Psoas muscle (tissue), 8 donors: ENCODE data around the gene RBMS3. TPM values are rescaled to one million over a fixed set of nuclear protein-coding genes. Genes with fewer than 3 reads are reported as not detected.

ENCODE experiments used
- ATAC-seq, 4 donors: fragments of 200-7000 bp; cut with Tn5 transposase; one replicate each; pipeline ENCODE4 v1.9.1; 2020; ENCODE audit warnings: moderate library complexity in 3 of 4, mild to moderate bottlenecking in 2 of 4
- DNase-seq, 2 donors: peaks; one replicate each; pipeline ENCODE4 v3.0.0-alpha.2; 2020
- H3K27ac ChIP-seq: fragments of 200-600 bp; one replicate; pipeline ENCODE4 v1.8.0; 2022
- H3K27me3 ChIP-seq, 3 donors: fragments of 200-600 bp in 1 of 3; one replicate each; pipeline versions ENCODE4 v1.6.1 to v1.8.0; 2013 to 2022; ENCODE audit warnings: low read length in 2 of 3, mild to moderate bottlenecking in 2 of 3, moderate library complexity in 1 of 3; ENCODE audit not compliant: insufficient read depth in 3 of 3
- H3K36me3 ChIP-seq, 2 donors: fragments of 200-600 bp in 1 of 2; one replicate each; pipeline versions ENCODE4 v1.6.1 to v1.8.0; 2013 to 2022; ENCODE audit warnings: low read depth in 1 of 2, mild to moderate bottlenecking in 1 of 2, moderate library complexity in 1 of 2; ENCODE audit not compliant: insufficient read depth in 1 of 2
- H3K4me1 ChIP-seq: fragments of 200-600 bp; one replicate; pipeline ENCODE4 v1.8.0; 2022
- H3K4me3 ChIP-seq: fragments of 200-600 bp; one replicate; pipeline ENCODE4 v1.8.0; 2022; ENCODE audit warnings: mild to moderate bottlenecking
- H3K9me3 ChIP-seq: fragments of 200-600 bp; one replicate; pipeline ENCODE4 v1.8.0; 2022
- CTCF ChIP-seq: fragments of 200-600 bp; IDR thresholded peaks from one replicate; pipeline ENCODE4 v1.8.0; 2022; ENCODE audit warnings: antibody characterized with exemption
- WGBS, 3 donors: extraction: QIAGEN DNeasy Blood & Tissue Kit; methylation state at CpG; one replicate each; pipeline versions ENCODE4 v1.1.6 to v1.1.7; 2013; 5-methylcytosine and 5-hydroxymethylcytosine counted together
- intact Hi-C, 2 donors: fragments of 100-400 bp; cut with DNase I; formaldehyde crosslinking; loops; one replicate each; pipeline versions ENCODE4 v1.11.0 to v1.14.2; 2022
- polyA plus RNA-seq, 3 donors: library from polyadenylated mRNA; stranded (reverse); fragments of 200-250 nt; gene quantifications; one replicate each; pipeline ENCODE4 v1.2.3, GENCODE V29; 2013
- total RNA-seq, 4 donors: library from RNA; stranded (reverse); fragmentation: NEBNext Ultra II Directional in 2 of 4; extraction: Animal tissue kit (Norgen Biotek cat#: 25700) in 2 of 4; gene quantifications; one replicate each; pipeline versions ENCODE4 v1.2.1 to v1.2.4, GENCODE V29; 2021 to 2023
- donor health status: healthy with polysubstance abuse.
- donor health status: DM: no; HTN: no; CAD: no; lungs with moderate emphysema.
- donor health status: Bipolar disorder and iron deficiency.
- donor health status: healthy.
- donor health status: DM: yes; HTN: yes; CAD: no.
- donor health status: DM: no; HTN: no; CAD: no.
- donor health status: DM: no; HTN: no; CAD: no.
- donor health status: DM: yes; HTN: yes; CAD: no.

Gene RBMS3
- total and polyA plus RNA-seq, 7 donors, result 3.8 to 34.5 (median 23.5) TPM

DNA sequence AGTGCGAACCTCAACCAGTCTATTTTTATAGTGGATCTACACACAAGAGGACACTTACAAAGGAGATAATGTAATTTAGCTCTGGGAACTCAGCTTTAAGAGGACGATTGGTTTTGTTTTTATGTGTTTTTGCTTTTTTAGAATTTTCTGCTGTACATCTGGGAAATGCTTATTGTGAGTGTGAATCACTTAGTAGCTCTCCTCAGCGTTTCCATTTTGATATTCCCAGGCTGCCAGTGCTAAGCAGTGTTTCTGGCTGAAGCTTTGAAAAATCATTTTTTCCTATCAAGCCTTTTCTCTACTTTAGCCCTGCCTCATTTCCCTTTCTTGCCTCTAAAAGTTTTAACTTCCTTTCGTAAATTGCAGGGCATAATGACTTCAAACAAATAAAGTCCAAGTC is 117.9 kb downstream of the RBMS3 start:
- no peak for TF ChIP-seq CTCF
- H3K27ac ChIP-seq, result no peak overlapping the region
- no peaks in the 10 kb centered on the region for H3K27me3 ChIP-seq
- 76 to 77% (median 76%) methylated on average over 4 of the region's 4 CpGs for WGBS, 3 donors
- no peaks in the 10 kb centered on the region for H3K4me1 ChIP-seq
- no peak for ATAC-seq
- DNase-seq, result no peak
- no peak overlapping the region for H3K4me3 ChIP-seq
- H3K36me3 ChIP-seq, result no peaks in the 10 kb centered on the region
- intact Hi-C loops, result no loop called here
- H3K9me3 ChIP-seq, result peaks cover 7% of the 10 kb centered on the region

- ATAC-seq (peak; percentile 45 to 83 (median 66)), DNase-seq (no peak)
- TF ChIP-seq CTCF, result no peak
- H3K4me3 ChIP-seq, result peak overlapping the region; percentile 30
- no peaks in the 10 kb centered on the region for H3K9me3 ChIP-seq
- 13 to 15% (median 13%) methylated on average over 1 of the region's 1 CpG for WGBS, 3 donors
- H3K27ac ChIP-seq, result peak overlapping the region; percentile 10
- peaks cover 56% of the 10 kb centered on the region for H3K4me1 ChIP-seq
- no peaks in the 10 kb centered on the region for H3K36me3 ChIP-seq
- intact Hi-C loops, result no loop called here
- H3K27me3 ChIP-seq, result no peaks in the 10 kb centered on the region
These were observed 125.5 kb downstream of the RBMS3 start for GRCh38 chr3:29406291-29406832.

GRCh38 chr3:29408676-29409075 is 127.8 kb downstream of the RBMS3 start:
- no peaks in the 10 kb centered on the region for H3K36me3 ChIP-seq
- TF ChIP-seq CTCF, result no peak
- no peak overlapping the region for H3K27ac ChIP-seq
- WGBS, 3 donors, result 84 to 91% (median 91%) methylated on average over 3 of the region's 3 CpGs
- no peak overlapping the region for H3K4me3 ChIP-seq
- H3K9me3 ChIP-seq, result no peaks in the 10 kb centered on the region
- ATAC-seq (no peak), DNase-seq (no peak)
- H3K27me3 ChIP-seq, result no peaks in the 10 kb centered on the region
- H3K4me1 ChIP-seq, result peaks cover 67% of the 10 kb centered on the region
- intact Hi-C loops, result no loop called here

DNA sequence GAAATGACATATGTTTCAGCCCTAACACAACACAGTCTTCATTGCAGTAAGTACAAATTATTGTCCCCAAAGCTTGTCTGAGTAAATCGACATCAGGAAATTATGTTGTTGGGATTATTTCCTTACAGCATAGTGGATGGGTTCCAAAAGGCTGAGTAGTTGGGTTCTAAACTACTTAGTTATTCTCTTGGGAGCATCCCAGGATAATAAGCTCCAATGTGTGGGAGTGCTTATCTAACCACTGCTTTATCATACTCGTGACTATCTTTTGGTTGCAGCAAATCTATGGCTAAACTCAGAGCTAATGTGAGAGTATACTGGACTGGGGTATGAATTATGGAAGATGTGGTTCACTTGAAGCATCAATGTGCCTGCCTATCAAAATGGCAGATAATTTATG is 128.5 kb downstream of the RBMS3 start:
- intact Hi-C loops, result no loop called here
- peaks cover 72% of the 10 kb centered on the region for H3K4me1 ChIP-seq
- no peak overlapping the region for H3K4me3 ChIP-seq
- TF ChIP-seq CTCF, result no peak
- no peak for ATAC-seq
- H3K9me3 ChIP-seq, result no peaks in the 10 kb centered on the region
- H3K36me3 ChIP-seq, result no peaks in the 10 kb centered on the region
- no peak for DNase-seq
- 65 to 72% (median 66%) methylated on average over 2 of the region's 2 CpGs for WGBS, 3 donors
- H3K27me3 ChIP-seq, result no peaks in the 10 kb centered on the region
- H3K27ac ChIP-seq, result no peak overlapping the region

GRCh38 chr3:29410220-29410619 is 129.3 kb downstream of the RBMS3 start:
- Histone ChIP-seq H3K27me3 (no peaks in the 10 kb centered on the region), H3K9me3 (no peaks in the 10 kb centered on the region), H3K4me3 (no peak overlapping the region), H3K4me1 (peaks cover 73% of the 10 kb centered on the region), H3K27ac (no peak overlapping the region), H3K36me3 (no peaks in the 10 kb centered on the region)
- 77 to 90% (median 81%) methylated on average over 3 of the region's 3 CpGs for WGBS, 3 donors
- peak in 1 of 4 donors; percentile 28 for ATAC-seq
- intact Hi-C loops, result no loop called here
- no peak for DNase-seq
- no peak for TF ChIP-seq CTCF
